GM18508 (cell line): ENCODE data around the gene TPST1.
"Not testable (repeated sequence)": the region's sequence is repeated elsewhere in the genome, so short reads cannot be mapped to it uniquely, and the experiment has no call there.

Source experiments
- ATAC-seq: cut with Tn5 transposase; IDR thresholded peaks from one replicate; pipeline ENCODE4 v1.9.1; 2021; ENCODE audit warnings: moderate number of reproducible peaks; ENCODE audit not compliant: insufficient read depth, unreplicated experiment

TPST1 gene

GRCh38 chr7:66204822-66205740 is at the start of gene TPST1:
Gene TPST1, plus strand, starts transcription at chr7:66205334. Its CDS starts 35,092 bp downstream, at chr7:66240426.
- peak; percentile 80 for ATAC-seq

GRCh38 chr7:66156035-66156434 is 49.1 kb upstream of the TPST1 start:
- ATAC-seq: not testable (repeated sequence)

DNA sequence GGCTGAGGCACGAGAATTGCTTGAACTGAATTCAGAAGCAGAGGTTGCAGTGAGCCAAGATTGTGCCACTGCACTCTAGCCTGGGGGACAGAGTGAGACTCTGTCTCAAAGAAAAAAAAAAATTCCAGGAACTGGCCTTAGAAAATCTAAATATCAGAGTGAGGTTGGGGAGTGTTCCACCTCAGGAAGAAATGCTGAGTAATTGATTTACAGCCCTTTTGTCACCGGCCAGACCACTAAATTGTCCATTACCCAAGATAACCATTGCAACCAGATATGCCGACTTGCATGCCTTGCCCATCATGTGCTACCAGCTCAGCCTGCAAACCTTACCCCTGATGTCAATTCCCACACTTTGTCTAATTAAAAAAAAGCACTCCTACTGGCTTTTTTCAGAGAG is 48.1 kb upstream of the TPST1 start:
- no peak for ATAC-seq

GRCh38 chr7:66162622-66163021 is 42.5 kb upstream of the TPST1 start:
- ATAC-seq: no peak

DNA sequence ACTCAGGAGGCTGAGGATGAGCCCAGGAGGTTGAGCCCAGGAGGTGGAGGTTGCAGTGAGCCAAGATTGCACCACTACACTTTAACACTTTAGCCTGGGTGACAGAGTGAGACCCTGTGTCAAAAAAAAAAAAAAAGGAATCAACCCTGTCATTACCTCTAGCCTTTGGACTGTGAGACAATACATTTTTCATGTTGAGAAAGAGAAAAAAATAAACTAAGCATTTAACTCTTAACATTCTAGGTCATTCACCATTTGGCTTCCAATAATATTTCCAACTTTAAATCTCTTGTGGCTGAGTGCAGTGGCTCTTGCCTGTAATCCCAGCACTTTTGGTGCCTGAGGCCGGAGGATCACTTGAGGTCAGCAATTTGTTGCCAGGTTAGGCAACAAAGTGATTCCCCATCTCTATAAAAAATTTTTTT is 41.9 kb upstream of the TPST1 start:
- ATAC-seq: no peak

- no peak for ATAC-seq
Observed at GRCh38 chr7:66164356-66164755, 40.8 kb upstream of the TPST1 start.

DNA sequence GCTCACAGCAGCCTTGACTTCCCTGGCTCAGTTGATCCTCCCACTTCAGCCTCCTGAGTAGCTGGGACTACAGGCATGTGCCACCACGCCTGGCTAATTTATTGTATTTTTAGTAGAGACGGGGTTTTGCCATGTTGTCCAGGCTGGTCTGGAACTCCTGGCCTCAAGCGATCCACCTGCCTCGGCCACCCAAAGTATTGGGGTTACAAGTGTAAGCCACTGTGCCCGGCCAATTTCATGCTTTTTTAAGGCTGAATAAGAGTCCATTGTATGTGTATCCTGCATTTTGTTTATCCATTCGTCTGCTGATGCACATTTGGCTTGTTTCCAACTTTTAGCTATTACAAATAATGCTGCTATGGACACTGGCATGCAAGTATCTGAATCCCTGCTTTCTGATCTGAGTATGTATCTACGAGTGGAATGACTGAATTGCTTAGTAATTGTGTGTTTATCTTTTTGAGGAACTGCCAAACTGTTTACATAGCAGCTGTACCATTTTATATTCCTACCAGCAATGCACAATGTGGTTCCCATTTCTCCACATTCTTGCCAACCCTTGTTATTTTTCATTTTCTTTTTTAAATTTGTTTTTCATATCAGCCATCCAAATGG is 37.3 kb upstream of the TPST1 start:
- no peak for ATAC-seq

DNA sequence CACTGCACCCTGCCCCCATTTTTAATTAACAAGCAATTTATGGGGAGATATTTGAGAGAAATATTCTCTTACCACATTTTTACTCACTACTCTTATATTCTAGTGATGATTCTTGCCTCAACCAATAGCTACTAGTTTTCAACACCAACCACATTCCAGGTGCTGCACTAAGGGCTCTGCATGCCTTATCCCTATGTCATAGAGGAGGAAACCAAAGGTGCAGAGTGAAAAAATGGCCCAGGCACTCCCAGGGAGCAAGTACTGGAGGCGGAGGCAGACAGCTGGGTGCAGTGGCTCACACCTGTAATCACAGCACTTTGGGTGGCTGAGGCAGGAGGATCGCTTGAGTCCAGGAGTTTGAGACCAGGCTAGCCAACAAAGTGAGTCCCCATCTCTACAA is 35.5 kb upstream of the TPST1 start:
- no peak for ATAC-seq

DNA sequence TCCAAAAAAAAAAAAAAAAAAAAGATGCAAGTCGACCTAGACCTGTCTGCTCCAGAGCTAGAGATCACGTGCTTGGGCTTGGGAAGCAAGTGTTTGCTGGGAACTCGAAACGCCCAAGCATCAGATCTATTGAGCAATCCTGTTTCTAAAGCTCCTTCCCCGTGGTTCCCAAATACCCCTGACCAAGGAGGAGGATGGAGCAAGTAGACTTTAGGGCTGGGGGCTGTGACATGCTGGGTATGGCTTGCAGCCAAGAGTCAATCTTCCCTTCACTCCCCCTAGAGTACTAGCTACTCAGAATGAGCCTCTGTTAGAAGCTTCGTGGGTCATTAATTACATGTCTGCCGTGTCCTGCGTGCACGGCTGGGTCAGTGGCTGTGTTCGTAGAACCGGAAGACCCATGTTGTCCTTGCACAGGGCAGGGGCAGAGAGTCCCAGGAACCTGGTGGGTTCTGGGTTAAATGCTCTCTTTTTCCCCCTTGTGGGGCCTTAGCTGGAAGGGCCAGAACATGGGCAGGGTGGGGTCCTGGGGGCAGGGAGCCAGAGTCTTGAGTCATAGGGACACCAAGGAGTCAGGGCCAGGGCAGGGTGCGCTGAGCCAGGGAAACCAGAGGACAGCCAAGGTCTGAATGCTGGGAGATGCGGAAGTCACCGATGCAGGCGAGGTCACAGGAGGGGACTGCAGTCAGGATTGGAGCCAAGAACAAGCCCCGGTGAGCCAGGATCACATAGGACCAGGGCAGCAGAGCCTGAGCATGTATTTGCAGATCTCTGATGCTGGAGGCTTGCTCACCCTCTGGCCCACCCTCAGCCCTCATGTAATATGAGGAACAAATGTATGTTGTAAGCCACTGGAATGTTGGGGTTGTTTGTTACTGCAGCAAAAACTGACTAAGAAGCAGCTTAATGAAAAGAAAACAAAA is 34.6 kb upstream of the TPST1 start:
- no peak for ATAC-seq

GRCh38 chr7:66172536-66173401 is 32.4 kb upstream of the TPST1 start:
- ATAC-seq: not testable (repeated sequence)

DNA sequence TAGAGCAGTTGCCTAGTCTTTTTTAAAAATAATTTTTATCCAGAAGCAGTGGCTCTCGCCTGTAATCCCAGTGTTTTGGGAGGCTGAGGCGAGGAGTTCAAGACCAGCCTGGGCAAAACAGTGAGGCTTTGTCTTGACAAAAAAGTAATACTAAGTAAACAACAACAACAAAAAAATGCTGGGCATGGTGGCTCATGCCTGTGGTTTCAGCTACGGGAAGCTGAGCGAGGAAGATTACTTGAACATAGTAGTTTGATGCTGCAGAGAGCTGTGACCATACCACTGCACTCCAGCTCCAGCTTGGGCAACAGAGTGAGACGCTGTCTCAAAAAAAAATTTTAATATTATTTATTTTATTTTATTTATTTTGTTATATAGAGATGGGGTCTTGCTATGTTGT is 31.3 kb upstream of the TPST1 start:
- ATAC-seq: no peak

- ATAC-seq: not testable (repeated sequence)
Observed at GRCh38 chr7:66175006-66175405, 30.1 kb upstream of the TPST1 start.

GRCh38 chr7:66176914-66177313 is 28.2 kb upstream of the TPST1 start:
- ATAC-seq: no peak

DNA sequence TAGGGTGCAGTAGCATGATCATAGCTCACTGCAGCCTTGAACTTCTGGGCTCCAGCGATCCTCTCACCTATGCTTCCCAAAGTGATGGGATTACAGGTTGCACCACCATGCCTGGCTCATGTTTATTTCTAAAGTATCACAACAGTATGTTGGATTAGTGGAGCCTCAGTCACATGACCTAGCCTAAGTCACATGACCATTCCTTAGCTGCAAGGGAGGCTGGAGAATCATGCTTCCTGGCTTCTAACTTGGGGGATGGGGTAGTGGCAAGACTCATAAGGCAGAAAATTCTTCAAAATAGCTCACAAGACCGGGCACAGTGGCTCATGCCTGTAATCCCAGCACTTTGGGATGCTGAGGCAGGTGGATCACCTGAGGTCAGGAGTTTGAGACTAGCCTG is 26.9 kb upstream of the TPST1 start:
- ATAC-seq: no peak

DNA sequence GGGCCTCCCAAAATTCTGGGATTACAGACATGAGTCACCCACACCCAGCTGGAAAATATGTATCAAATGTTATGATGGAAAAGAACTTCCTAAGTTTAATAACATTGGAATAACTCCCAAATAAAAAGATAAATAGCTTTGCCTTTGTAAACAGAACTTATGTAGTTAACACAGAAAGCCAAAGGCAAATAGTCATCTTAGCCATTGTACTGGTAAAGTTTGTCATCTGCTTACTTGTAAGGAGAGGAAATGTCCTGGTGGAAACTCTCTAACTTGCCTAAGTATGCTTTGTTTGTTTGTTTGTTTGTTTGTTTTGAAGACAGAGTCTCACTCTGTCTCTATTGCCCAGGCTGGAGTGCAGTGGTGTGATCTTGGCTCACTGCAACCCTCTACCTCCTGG is 23.8 kb upstream of the TPST1 start:
- no peak for ATAC-seq

DNA sequence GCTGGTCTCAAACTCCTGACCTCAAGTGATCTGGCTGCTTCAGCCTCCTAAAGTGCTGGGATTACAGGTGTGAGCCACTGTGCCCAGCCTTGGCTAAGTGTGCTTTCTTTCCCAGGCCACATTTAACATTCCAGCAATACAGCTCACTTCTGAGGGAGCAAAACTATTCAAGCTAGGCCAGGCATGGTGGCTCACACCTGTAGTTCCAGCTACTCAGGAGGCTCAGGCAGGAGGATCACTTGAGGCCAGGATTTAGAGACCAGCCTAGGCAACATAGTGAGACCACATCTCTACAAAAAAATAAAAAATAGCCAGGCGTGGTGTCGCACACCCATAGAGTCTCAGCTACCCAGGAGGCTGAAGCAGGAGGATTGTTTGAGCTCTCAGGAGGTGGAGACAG is 23.3 kb upstream of the TPST1 start:
- no peak for ATAC-seq

DNA sequence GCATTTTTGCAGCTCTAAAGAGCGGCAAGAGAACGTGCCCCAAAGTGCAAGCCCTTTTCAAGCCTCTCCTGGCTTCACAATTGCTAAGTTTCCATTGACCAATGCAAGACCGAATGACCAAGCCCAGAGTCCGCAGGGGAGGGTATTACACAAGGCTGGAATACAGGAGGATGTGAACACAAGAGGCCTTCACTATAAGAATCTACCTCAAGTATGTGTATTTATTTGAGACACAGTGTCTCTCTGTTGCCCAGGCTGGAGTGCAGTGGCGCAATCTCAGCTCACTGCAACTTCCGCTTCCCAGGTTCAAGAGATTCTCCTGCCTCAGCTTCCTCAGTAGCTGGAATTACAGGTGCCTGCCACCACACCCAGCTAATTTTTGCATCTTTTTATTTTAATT is 22.2 kb upstream of the TPST1 start:
- ATAC-seq: no peak

GRCh38 chr7:66183700-66184099 is 21.4 kb upstream of the TPST1 start:
- no peak for ATAC-seq

DNA sequence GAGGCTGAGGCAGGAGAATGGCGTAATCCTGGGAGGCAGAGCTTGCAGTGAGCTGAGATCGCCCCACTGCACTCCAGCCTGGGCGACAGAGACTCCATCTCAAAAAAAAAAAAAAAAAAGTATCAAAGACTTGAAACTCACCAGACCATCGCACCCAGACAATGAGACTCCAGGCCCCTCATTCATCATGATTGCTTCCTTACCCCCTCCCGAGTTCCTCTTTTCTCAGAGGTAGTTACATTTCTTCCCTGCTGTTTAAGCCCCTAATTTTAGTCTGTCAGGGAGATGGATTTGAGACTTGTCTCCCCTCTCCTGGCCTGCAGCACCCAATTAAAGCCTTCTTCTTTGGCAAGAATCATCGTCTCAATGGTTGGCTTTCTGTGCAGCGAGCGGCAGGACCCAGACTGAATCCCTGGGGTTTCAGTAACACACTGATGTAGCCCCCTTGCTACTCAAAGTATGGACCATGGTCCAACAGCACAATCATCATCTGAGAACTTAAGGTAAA is 19.4 kb upstream of the TPST1 start:
- ATAC-seq: no peak

DNA sequence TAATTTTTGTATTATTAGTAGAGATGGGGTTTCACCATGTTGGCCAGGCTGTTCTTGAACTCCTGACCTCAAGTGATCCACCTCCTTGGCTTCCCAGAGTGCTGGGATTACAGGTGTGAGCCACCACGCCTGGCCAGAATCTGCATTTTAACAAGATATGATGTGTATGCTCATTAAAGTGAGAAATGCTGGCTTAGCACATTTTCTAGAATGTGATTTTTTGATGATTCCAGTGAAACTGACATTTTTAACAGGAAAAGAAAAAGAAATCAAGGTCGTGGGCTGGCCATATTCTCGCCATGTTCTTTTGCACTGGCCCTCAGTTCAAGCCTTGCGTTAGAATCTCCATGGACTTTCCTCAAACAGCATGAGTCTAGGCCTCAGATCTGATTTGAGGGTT is 18.1 kb upstream of the TPST1 start:
- no peak for ATAC-seq
